ENCODE measurements around the gene UNC45B.

UNC45B gene

GRCh38 chr17:35235289-35235688, 87.7 kb downstream of the UNC45B start:
- no peak for DNase-seq
- no peak for TF ChIP-seq GATA1 (IDR thresholded peaks at IDR 0.05; ENCODE audit: low read depth, low read length)

- no peak for DNase-seq
- no peak for TF ChIP-seq GATA1 (IDR thresholded peaks at IDR 0.05; ENCODE audit: low read depth, low read length)
- TF ChIP-seq POLR2A (IDR thresholded peaks at IDR 0.05; ENCODE audit: low read length): no peak
Measured at GRCh38 chr17:35235917-35236316, 88.3 kb downstream of the UNC45B start.

- DNase-seq: no peak
- TF ChIP-seq GATA1 (IDR thresholded peaks at IDR 0.05; ENCODE audit: low read depth, low read length): no peak
- no peak for TF ChIP-seq POLR2A (IDR thresholded peaks at IDR 0.05; ENCODE audit: low read length)
Measured at GRCh38 chr17:35236821-35237220, 89.2 kb downstream of the UNC45B start.

GRCh38 chr17:35238821-35239220, 91.2 kb downstream of the UNC45B start:
- TF ChIP-seq GATA1 (IDR thresholded peaks at IDR 0.05; ENCODE audit: low read depth, low read length): no peak
- no peak for TF ChIP-seq POLR2A (IDR thresholded peaks at IDR 0.05; ENCODE audit: low read length)
- DNase-seq: no peak

Data from erythroblast (primary cell).